HG03378 (cell line): ENCODE results near the gene MLLT6.

ENCODE experiments used
- ATAC-seq: cut with Tn5 transposase; IDR thresholded peaks from one replicate; pipeline ENCODE4 v1.9.1; 2021; ENCODE audit warnings: mild to moderate bottlenecking, moderate library complexity; ENCODE audit not compliant: unreplicated experiment

The MLLT6 gene

DNA sequence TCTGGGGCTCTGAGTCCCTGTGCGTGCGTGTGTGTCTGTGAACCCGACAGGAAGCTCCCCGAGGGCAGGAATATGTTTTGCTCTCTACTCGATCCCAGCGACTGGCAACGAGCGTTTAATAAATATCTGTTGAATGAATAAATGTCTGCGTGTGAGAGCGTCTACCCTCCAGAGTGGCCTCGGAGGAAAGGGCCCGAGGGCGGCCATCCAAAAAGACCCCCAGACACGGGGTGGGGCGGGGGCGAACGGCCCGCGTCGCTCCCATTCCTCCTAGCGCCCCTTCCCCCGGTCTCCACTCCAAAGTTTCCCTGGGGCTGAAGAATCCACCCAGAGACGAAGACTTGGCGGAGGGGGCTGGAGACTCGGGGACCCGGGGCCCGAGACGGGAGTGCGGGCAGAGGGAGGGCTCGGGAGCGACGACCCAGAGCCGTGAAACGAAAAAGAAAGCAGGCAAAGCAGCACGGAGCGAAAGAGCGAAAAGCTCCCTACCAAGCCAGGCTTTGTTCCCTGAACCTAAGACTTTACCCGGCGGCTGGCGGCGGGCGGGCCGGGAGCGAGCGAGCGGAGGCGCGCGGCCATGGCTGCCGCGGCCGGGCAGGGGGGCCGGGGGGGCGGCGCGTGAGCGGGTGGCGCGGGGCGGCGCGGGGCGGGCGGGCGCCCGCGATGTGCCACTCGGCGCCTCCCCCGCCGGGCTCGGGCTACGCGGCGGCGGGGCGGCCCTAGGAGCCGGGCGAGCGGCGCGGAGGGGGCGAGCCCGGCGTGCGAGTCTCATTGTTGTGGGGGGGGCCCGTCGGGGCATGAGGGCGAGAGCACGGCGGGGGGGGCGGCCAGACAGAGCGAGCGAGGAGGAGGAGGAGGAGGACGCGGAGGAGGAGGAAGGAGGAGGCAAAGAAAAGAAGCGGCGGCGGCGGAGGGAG, at the start of gene MLLT6:
TSS of gene MLLT6 (plus strand) at position 668 of the 917 bp plus-strand sequence. CDS start 360 bp downstream, outside the sequence.
- ATAC-seq, result no peak

DNA sequence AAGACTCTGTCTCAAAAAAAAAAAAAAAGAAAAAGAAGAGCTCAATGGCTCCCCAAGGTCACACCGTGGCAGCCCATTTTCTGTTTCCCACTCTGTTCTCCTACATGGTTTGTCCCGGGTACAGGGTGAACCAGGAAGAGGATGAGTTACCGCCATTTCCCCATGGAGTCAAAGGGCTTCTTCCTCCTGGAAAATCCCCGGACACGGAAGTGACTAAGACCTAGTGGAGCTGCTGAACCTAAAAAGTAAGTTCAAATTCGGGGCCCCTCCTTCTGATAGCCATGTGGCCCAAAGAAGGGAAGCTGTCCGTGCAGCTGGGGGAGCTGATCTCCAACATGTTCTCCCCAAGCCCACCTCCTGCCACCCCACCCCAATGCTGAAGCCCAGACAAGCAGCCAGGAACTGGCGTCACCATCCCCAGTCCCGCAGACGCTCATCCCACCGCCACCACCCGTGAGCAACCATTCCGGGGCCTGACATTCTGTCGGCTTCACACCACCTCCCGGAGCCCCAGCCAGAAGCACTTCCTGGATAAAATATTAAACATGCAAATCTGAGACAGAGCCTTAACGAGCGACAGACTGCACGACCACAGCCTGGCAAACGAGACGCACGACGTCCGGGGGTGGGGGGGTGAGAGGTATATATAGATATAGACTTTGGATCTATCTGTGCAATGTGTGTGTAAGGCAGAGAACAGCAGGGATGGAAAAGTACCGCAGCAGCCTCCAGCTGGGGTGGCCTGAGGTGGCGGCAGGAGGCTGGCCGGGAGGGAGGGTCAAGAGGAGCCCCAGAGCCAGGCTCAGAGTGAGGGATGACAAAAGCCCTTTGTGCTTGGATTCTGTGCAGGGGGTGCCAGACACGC, 47.9 kb upstream of the MLLT6 start:
- ATAC-seq, result no peak

- ATAC-seq, result no peak
Measured at GRCh38 chr17:38657824-38658740, 47.0 kb upstream of the MLLT6 start.

GRCh38 chr17:38658741-38659345, 46.2 kb upstream of the MLLT6 start:
- ATAC-seq, result no peak

DNA sequence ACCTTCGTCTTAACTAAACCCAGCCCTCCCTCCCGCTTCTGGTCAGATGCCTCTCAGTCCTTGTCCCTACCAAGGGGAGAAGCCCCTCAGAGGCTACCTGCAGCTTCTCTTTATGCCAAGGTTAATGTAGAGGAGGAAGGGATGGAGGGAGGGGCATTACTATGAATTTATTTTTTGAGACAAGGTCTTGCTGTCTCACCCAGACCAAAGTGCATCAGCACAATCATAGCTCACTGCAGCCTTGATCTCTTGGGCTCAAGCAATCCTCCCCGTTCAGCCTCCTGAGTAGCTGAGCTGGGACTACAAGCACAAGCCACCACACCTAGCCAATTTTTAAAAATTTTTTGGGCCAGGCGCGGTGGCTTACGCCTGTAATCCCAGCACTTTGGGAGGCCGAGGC, 45.7 kb upstream of the MLLT6 start:
- no peak for ATAC-seq

GRCh38 chr17:38660097-38661025, 44.7 kb upstream of the MLLT6 start:
- no peak for ATAC-seq

- no peak for ATAC-seq
Measured at GRCh38 chr17:38663125-38663751, 41.8 kb upstream of the MLLT6 start.

DNA sequence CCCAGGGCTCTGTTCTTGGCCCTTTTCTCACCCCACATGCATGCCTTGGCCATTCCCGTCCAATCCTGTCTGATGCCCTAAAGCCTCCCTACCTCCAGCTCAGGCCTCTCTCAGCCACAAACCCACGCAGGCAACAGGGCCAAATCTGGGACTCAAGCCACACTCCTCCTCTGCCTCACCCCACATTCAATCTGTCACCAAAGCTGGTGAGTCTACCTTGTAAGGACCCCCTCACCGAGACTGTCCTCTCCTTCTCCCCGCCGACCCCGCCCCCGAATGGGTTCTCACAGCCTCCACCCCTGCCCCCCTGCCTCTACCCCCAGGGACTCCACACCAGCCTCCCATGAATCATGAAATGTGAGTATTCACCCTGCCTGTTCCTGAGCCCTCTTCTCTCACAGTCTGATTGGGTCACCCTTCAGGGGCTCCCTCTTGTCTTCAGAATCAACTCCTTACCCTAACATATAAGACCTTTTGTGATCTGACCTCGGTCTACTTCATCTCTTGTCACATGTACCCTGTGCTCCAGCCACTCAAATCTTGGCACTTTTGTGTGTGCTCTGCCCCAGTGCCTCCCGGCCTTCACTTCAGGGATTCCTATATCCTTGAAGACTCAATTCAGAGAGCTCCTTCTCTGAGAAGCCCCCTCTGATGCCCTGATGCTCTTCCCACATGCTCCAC, 41.0 kb upstream of the MLLT6 start:
- ATAC-seq, result no peak

DNA sequence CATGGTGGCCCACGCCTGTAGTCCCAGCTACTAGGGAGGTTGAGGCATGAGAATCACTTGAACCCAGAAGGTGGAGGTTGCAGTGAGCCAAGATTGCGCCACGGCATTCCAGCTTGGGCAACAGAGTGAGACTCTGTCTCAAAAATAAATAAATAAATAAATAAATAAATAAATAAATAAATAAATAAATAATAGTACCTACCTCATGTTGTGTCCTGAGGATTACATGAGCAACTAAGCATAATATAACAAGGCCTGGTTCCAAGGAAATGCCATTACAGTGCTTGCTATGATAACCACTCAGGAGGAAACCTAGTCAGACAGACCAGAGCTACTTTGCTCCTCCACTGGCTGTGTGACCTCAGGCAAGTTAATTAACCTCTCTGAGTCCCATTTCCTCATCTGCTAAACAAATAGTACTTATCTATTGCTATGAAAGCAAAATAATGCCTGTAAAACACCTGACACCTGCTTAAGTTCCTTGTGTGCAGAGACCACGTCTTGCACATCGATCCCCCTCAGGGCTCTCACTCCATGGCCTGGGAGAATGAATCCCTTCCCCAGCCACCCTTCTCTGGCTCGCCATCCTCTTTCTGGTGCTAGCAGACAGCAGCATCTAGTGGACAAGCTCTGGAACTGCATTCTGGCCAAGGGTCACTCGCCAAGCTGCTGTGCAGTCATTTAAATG, 37.8 kb upstream of the MLLT6 start:
- no peak for ATAC-seq

GRCh38 chr17:38667787-38668122, 37.3 kb upstream of the MLLT6 start:
- ATAC-seq, result no peak

- no peak for ATAC-seq
Measured at GRCh38 chr17:38669520-38669919, 35.6 kb upstream of the MLLT6 start.

DNA sequence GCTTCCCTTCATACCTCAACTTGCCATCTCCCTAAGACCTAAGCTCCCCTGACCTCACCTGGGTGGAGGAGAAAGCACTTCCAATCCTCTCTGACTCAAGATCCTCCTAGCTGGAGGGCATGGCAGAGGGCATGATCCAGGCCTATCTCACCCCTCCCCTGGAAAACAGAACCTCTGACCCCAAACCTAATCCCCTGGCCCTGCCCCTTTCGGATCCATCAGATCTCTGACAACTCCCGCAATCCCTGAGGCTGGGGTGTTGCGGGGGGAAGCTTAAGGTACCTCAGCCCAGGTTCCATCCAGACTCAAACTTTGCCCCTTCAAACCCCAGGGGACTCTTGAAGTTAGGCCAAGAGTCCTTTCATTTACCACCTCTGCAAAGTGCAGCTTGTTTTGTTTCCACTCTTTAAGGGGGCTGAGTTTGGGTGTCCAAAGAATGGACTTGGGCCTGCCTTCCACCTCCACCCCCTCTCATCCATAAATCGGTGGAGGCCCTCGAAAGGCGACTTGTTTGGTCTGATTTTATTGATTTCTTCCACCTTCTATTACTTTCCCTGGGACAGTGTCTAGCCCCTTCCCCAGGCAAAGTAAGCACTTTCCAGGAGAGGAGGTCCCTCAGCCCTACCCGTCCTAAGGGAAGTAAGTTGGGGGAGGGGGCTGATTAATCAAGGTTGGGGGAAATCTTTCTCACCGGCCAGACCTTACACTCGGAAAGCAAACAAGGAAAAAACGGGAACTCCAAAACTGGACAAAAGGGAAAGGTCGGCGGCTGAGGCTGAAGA, 32.9 kb upstream of the MLLT6 start:
- ATAC-seq, result no peak

GRCh38 chr17:38672788-38673706, 32.0 kb upstream of the MLLT6 start:
- ATAC-seq, result no peak

DNA sequence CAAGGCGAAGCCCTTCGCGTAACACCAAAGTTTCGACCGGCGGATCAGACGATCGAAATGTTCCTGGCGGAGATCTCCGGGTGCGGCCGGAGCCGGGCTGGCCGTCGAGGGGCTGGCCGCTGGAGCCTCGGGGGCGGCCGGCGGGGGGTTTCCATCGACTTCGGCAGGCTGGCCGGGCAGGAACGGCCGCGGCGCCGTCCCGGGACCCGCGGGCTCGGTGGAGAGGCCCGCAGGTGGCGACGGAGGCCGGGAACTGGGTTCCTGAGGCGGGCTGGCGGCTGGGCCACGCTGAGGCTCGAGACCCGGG, 31.4 kb upstream of the MLLT6 start:
- ATAC-seq, result no peak

DNA sequence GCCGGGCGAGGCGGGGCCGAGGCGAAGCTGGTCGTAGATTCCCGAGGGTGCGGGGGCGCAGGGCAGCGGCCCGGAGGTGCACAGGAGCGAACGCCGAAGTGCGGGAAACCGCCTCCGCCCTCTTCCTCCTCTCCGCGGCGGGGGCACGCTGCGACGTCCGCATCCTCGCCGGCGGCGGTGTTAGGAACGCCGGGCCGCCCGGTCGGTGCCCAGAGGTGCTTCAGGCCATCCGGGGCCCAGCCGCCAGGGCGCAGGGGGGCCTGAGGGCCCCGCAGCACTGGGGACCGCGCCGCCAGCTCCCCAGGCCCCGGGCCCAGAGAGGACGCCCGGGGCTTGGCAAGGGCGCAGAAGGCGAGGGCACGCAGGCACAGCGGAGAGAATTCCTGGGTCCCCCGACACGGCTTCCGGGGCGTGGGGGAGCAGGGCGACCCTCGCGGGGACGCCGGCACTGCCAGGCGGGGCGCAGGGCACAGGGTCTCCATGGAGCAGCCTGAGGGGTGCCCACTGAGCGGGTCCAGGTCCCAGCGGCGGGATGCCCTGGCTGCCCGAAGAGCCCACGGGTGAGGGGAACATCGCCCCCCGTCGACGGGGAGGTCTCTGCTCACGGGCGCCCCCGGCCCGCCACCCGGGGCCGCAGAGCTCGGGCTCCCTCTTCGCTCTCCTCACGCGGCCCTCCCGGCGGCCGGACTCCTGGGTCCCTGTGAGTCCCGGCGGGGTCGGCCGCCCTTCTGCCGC, 30.9 kb upstream of the MLLT6 start:
- ATAC-seq, result no peak
